HUES64 (cell line): ENCODE data around the gene ZDHHC24.
"Not testable (repeated sequence)": the region's sequence is repeated elsewhere in the genome, so short reads cannot be mapped to it uniquely, and the experiment has no call there.

Experiments used
- H3K27ac ChIP-seq: 2 replicates; pipeline ENCODE4 v1.7.0; 2013; ENCODE audit warnings: low read depth, low read length, inconsistent platforms
- H3K27me3 ChIP-seq: 2 replicates; pipeline ENCODE4 v1.6.1; 2013; ENCODE audit warnings: mild to moderate bottlenecking, low read length; ENCODE audit not compliant: insufficient read depth
- H3K36me3 ChIP-seq: 2 replicates; pipeline ENCODE4 v1.6.1; 2013; ENCODE audit warnings: mild to moderate bottlenecking, low read length; ENCODE audit not compliant: insufficient read depth
- H3K4me1 ChIP-seq: 2 replicates; pipeline ENCODE4 v1.6.1; 2013; ENCODE audit warnings: mild to moderate bottlenecking, low read length, moderate library complexity; ENCODE audit not compliant: insufficient read depth
- H3K4me3 ChIP-seq: 2 replicates; pipeline ENCODE4 v1.5.1; 2013; ENCODE audit warnings: mild to moderate bottlenecking, low read length, moderate library complexity
- H3K9ac ChIP-seq: 2 replicates; pipeline ENCODE4 v1.6.1; 2013; ENCODE audit warnings: mild to moderate bottlenecking, low read depth, low read length
- H3K9me3 ChIP-seq: 2 replicates; pipeline ENCODE4 v1.6.1; 2013; ENCODE audit warnings: low read depth, low read length; ENCODE audit not compliant: insufficient read depth
- WGBS: fragments of 150-250, 120-280 bp; methylation state at CpG from one replicate; pipeline ENCODE4 v1.1.7; 2013; ENCODE audit warnings: missing lambda C conversion rate; 5-methylcytosine and 5-hydroxymethylcytosine counted together

ZDHHC24 gene

DNA sequence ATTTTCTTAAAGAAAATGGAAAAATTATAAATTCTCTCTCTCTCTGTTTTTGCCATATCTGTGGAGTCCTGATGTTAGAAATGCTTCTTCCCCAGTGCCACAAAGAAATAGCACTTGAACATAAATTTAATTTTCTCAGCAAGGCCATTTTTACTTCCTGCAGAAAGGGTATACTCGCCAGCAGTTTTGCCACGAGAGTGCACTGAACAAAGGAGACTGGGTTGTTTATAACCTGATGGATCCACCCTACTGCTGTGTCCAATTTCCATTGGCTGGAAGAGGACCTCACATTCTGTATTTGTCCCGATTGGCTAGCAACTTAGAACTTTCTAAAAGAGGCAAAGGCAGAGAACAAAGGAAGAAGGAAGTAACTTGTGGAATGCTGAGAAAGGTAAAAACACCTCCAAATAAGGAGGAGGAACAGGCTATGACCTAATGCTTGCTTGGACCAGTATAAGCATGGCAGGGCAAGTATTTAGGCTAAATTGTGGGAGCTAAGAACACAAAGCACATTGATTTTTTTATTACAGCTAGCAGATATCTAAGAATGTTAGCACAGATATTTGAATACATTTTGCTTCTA, 36.8 kb upstream of the ZDHHC24 start:
- H3K4me3 ChIP-seq, H3K27me3 ChIP-seq, H3K9ac ChIP-seq, H3K27ac ChIP-seq, H3K4me1 ChIP-seq, H3K36me3 ChIP-seq: not testable (repeated sequence)
- peaks cover 13% of the 10 kb centered on the region; the same call in 1 of the 2 replicates for H3K9me3 ChIP-seq
- 89% methylated on average over 3 of the region's 3 CpGs for WGBS

DNA sequence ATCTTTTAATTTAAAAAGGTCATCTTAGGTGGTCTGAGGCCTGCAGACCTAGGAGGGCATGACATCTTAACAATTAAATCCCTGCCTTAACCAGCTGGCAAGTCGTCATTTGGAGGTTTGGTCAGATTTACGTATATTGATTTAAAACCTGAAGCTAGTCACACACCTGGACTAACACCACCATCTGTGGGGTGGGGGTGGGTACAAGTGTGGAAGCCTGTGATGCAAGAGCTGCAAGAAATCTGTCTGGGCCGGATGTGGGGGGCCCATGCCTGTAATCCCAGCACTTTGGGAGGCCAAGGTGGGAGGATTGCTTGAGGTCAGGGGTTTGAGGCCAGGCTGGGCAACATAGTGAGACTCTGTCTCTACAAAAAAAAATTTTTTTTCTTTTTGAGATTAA, 35.4 kb upstream of the ZDHHC24 start:
- H3K27ac ChIP-seq, result no peak overlapping the region
- WGBS, result 89% methylated on average over 1 of the region's 3 CpGs
- H3K27me3 ChIP-seq, result peaks cover 6% of the 10 kb centered on the region; the same call in 1 of the 2 replicates
- H3K9me3 ChIP-seq, result peaks cover 11% of the 10 kb centered on the region; the same call in 1 of the 2 replicates
- H3K36me3 ChIP-seq, result no peaks in the 10 kb centered on the region
- no peaks in the 10 kb centered on the region for H3K4me1 ChIP-seq
- H3K4me3 ChIP-seq, result no peak overlapping the region
- no peak overlapping the region for H3K9ac ChIP-seq

DNA sequence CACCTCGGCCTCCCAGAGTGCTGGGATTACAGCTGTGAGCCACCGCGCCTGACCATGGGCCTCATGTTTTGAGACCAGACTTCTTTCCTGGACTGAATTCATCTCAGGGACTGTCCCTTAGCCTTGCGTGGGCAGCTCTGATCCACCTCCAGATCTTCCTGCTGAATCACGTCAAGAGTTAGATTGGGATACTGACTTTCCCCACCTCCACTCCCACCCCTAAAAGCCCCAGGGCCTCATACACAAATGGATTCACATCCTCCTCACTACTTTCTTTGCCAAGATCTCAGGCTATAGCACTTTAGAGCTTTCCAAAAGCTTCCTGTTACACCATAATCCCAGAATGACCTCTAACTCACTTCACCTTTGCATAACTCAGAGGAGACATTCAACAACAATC, 35.0 kb upstream of the ZDHHC24 start:
- H3K4me1 ChIP-seq, result no peaks in the 10 kb centered on the region
- no peak overlapping the region for H3K4me3 ChIP-seq
- H3K36me3 ChIP-seq, result no peaks in the 10 kb centered on the region
- peaks cover 6% of the 10 kb centered on the region; the same call in 1 of the 2 replicates for H3K27me3 ChIP-seq
- 93% methylated on average over 5 of the region's 5 CpGs for WGBS
- H3K9ac ChIP-seq, result no peak overlapping the region
- 0 out of 2 replicates have a peak, but pooled peaks cover 9% of the 10 kb centered on the region for H3K9me3 ChIP-seq
- no peak overlapping the region for H3K27ac ChIP-seq

DNA sequence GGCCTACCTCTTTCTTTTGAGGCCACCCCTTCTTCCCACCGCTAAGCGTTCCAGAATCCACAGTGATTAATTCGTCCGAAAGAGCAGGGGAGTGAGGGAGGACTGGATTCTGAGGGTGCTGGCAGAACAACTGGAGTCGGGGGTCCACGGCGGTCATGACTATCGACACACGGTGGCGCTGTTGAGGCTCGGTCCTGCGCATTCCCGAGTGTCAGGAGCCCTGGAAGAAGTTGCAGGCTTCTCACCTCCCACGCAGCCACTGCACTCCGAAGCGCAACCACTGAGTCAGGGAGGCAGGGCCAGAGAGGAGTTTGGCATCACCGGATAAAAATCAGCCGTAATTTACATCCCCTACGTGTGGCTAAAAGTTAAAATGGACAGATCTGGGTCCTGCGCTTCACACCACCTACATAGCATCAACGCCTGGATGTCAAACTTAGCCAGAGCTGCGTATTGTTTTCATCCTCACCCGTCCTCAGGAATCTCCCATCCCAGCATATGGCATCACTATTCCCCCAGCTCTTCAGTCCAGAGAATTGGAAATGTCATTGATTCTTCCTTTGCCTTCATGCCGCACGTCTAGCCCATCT, 33.3 kb upstream of the ZDHHC24 start:
- Histone ChIP-seq H3K27me3 (peaks cover 6% of the 10 kb centered on the region; the same call in 1 of the 2 replicates), H3K27ac (no peak overlapping the region), H3K9ac (no peak overlapping the region), H3K4me1 (no peaks in the 10 kb centered on the region), H3K4me3 (no peak overlapping the region), H3K36me3 (no peaks in the 10 kb centered on the region), H3K9me3 (0 out of 2 replicates have a peak, but pooled peaks cover 9% of the 10 kb centered on the region)
- 27% methylated on average over 25 of the region's 25 CpGs for whole genome bisulfite sequencing

DNA sequence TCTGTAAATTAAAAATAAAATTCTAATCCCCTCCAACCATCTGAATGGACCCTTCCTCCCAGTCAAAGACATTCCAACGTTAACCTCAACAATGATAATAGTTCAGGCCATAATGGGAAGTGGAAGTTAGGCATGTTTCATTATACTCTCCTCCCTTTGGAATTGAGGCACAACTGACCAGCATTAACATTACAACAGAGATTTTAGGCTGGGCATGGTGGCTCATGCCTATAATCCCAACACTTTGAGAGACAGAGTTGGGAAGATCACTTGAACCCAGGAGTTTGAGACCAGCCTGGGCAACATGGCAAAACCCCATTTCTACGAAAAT, 25.0 kb upstream of the ZDHHC24 start:
- peaks cover 14% of the 10 kb centered on the region for H3K4me1 ChIP-seq
- 94% methylated on average over 1 of the region's 2 CpGs for WGBS

DNA sequence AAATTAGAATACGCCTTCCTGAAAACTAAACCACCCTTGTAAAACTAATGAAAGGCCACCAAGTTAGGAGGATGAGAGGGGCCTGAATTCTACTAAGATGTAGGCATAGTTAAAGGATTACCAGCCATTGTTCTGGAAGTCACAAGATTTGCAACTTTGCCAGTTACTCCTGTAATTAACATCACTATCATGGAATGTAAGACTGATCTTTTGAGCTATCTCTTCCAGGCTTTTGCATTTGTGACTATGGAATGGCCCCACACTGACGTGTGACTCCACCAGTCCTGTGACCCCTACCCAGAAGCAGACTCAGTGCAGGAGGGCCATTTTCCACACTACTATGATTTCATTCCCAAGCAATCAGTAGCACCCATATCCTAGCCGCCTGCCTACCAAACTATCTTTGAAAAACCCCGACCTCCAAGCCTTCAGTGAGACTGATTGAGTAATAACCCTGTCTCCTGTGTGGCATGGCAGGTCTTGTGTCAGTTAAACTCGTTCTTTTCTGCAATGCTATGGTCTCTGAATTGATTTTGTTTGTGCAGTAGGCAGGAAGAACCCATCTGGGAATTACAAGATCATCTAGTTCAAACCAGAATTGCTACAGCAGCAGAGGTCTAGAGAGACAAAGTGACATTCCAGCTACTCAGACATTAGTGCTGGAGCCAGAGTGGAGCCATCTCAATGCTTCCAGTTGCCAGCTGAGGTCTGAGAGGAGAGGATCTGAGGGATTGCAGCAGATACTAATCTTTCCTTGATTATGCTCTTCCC, 24.4 kb upstream of the ZDHHC24 start:
- Histone ChIP-seq H3K27ac (peak overlapping the region; percentile 99), H3K36me3 (no peaks in the 10 kb centered on the region), H3K4me1 (peaks cover 14% of the 10 kb centered on the region), H3K9ac (peak overlapping the region; percentile 63), H3K9me3 (peaks cover 4% of the 10 kb centered on the region; the same call in 1 of the 2 replicates), H3K4me3 (no peak overlapping the region), H3K27me3 (no peaks in the 10 kb centered on the region)
- WGBS, result 47% methylated on average over 4 of the region's 5 CpGs

More for the DNA sequence above, 25.0 kb upstream of the ZDHHC24 start:
- H3K9ac ChIP-seq, result peak overlapping the region; percentile 63; the same call in 1 of the 2 replicates
- no peak overlapping the region for H3K4me3 ChIP-seq
- peaks cover 4% of the 10 kb centered on the region; the same call in 1 of the 2 replicates for H3K9me3 ChIP-seq
- H3K27me3 ChIP-seq, result no peaks in the 10 kb centered on the region
- H3K27ac ChIP-seq, result peak overlapping the region; percentile 99
- H3K36me3 ChIP-seq, result no peaks in the 10 kb centered on the region

DNA sequence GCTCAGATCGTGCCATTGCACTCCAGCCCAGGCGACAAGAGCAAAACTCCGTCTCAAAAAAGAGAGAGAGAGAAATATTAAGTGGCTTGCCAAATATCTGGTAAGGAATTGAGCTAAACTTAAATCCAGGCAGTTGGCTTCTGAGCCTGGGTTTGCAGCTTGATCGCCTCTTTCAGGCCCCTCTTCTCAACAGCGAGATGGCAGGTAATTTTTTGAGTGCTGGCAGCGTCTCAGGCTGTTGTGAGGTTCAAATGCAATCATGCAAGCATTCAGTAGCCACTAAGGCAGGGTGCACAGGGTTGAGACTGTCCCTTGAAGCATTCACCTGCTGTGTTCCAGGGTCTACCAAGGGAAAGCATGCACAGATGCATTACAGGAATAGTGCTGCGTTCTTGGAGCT, 23.2 kb upstream of the ZDHHC24 start:
- peak overlapping the region; percentile 99; the same call in 1 of the 2 replicates for H3K27ac ChIP-seq
- WGBS, result 90% methylated on average over 7 of the region's 7 CpGs

DNA sequence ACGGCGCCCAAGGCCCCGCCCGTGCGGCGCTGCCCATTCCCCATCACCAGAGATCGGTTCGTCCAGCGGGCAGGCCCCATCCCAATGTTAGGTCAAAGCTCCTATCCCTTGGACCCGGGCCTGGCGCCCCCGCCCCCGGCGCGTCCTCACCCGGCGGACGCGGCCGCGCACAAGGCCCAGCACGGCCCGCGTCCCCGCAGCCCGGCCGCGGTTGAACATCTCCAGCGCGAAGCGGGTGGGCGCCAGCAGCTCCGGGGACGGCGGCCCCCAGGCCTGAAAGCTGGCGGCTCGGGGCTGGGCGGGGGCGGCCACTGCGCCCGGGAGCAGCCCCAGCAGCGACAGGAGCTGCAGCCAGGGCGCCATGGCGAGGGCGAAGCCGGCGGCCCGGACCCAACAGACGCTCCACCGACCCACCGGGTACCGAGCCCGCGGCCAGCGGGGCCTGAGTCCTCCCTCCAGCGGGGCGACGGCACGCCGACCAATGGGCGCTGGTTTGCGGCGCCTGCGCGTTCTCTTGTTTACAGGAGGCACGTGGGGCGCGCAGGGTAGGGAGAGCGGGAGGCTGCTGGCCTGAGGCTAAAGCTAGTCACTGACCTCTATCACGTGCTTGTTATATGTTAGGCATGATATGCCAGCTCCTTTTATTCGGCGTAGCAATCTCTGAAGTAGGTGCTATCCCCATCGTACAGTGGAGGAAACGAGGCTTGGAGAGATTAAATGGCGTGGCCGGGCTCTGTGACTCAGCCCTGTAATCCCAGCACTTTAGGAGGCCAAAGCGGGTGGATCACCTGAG, 22.5 kb upstream of the ZDHHC24 start, which contains the start of gene CTSF:
Gene CTSF (minus strand): TSS at position 483 of the 793 bp plus-strand sequence. CDS start 120 bp downstream, at position 363.
- H3K36me3 ChIP-seq, result peaks cover under 1% of the 10 kb centered on the region; the same call in 1 of the 2 replicates
- peak within 1 kb of the TSS; percentile 99; the same call in 1 of the 2 replicates for H3K27ac ChIP-seq
- peak within 1 kb of the TSS; percentile 37; the same call in 1 of the 2 replicates for H3K9ac ChIP-seq
- H3K27me3 ChIP-seq, result no peaks in the 10 kb centered on the region
- peaks cover 14% of the 10 kb centered on the region for H3K4me1 ChIP-seq
- H3K9me3 ChIP-seq, result peaks cover 4% of the 10 kb centered on the region; the same call in 1 of the 2 replicates
- H3K4me3 ChIP-seq, result peak within 1 kb of the TSS; percentile 39
- 69% methylated on average over 77 of the region's 77 CpGs for WGBS

More for the DNA sequence above, 23.2 kb upstream of the ZDHHC24 start:
- Histone ChIP-seq H3K4me1 (peaks cover 14% of the 10 kb centered on the region), H3K9me3 (peaks cover 4% of the 10 kb centered on the region; the same call in 1 of the 2 replicates), H3K27me3 (no peaks in the 10 kb centered on the region), H3K9ac (no peak overlapping the region), H3K4me3 (no peak overlapping the region), H3K36me3 (no peaks in the 10 kb centered on the region)

DNA sequence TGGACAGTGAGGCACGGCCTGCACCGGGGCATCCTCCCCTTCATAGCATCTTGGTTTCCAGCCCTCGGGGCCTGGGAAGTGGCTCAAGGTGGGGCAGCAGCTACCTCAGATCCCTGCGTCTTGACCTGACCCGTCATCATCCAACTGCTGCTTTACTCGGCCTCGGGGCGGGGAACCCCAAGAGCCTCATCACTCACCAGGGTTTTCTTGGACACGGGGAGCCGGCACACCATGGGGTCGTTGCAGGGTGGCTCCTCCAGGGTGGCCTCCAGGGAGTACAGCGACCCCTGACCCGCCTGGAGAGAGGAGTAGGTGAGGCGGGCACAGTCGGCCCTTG, 21.9 kb upstream of the ZDHHC24 start:
- no peaks in the 10 kb centered on the region for H3K27me3 ChIP-seq
- peaks cover 4% of the 10 kb centered on the region; the same call in 1 of the 2 replicates for H3K9me3 ChIP-seq
- no peak overlapping the region for H3K9ac ChIP-seq
- peak overlapping the region; percentile 39 for H3K4me3 ChIP-seq
- WGBS, result 84% methylated on average over 15 of the region's 15 CpGs
- H3K36me3 ChIP-seq, result peaks cover 7% of the 10 kb centered on the region; the same call in 1 of the 2 replicates
- H3K27ac ChIP-seq, result no peak overlapping the region
- H3K4me1 ChIP-seq, result peaks cover 14% of the 10 kb centered on the region

DNA sequence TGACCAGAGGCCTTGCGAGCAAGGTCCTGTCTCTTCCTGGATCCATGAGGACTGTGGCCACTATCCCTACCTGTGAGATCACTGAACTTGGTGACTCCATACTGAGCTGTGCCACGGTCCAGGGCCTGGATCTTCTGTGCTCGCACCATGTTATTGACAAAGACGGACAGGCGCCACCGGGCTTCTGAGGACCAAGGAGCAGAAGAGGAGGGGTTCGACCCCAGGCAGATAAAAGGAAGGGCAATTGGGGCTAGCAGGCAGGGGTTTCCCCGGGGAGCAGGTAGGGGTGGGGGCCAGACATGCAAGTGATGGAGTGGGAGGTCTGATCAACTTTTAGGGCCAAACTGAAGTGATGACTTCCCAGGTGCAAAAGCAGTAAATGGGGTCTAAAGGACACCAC, 20.4 kb upstream of the ZDHHC24 start:
- Histone ChIP-seq H3K27ac (no peak overlapping the region), H3K9ac (no peak overlapping the region), H3K27me3 (no peaks in the 10 kb centered on the region), H3K9me3 (no peaks in the 10 kb centered on the region), H3K4me1 (peaks cover 14% of the 10 kb centered on the region), H3K4me3 (no peak overlapping the region), H3K36me3 (peaks cover 21% of the 10 kb centered on the region; the same call in 1 of the 2 replicates)
- 95% methylated on average over 8 of the region's 8 CpGs for WGBS
